PC-9 (cell line): ENCODE results near the gene PLEKHA1. TPM values are rescaled to one million over a fixed set of nuclear protein-coding genes. Genes with fewer than 3 reads are reported as not detected.

Experiments used
- BruUV-seq: library from RNA; stranded (reverse); fragments of 400-500 nt; replicated peaks from 2 replicates; lab custom pipeline; 2021; lab: Mats Ljungman, UMichigan
- CTCF ChIA-PET: fragments of 300-600 bp; sonication (Branson Sonifier 250); formaldehyde crosslinking; loops from one replicate; lab custom pipeline; 2022; ENCODE audit warnings: antibody characterized with exemption; lab: Charles Lee
- POLR2A ChIA-PET: fragments of 300-600 bp; sonication (Branson Sonifier 250); formaldehyde crosslinking; loops from one replicate; lab custom pipeline; 2022; ENCODE audit warnings: antibody characterized with exemption; ENCODE audit not compliant: unreplicated experiment; lab: Charles Lee
- DNase-seq, 2 experiments: peaks; one replicate each; pipeline versions ENCODE4 v3.0.0 to v3.0.0-alpha.2; 2015 to 2022; ENCODE audit warnings: mixed read lengths in 1 of 2
- H2AFZ ChIP-seq: fragments of 200-600 bp; sonication (generic); 2 replicates; pipeline ENCODE4 v1.8.1; 2017; ENCODE audit warnings: antibody characterized with exemption
- H3F3A ChIP-seq: fragments of 200-600 bp; sonication (generic); 2 replicates; pipeline ENCODE4 v1.8.1; 2017; ENCODE audit warnings: antibody characterized with exemption, mild to moderate bottlenecking, low read depth; ENCODE audit not compliant: insufficient read depth
- H3K27ac ChIP-seq: fragments of 200-600 bp; sonication (generic); 2 replicates; pipeline ENCODE4 v1.6.1; 2016; ENCODE audit warnings: mixed run types
- H3K27me3 ChIP-seq: fragments of 200-600 bp; sonication (generic); 2 replicates; pipeline ENCODE4 v1.6.1; 2016; ENCODE audit warnings: low read depth, mixed run types; ENCODE audit not compliant: insufficient read depth
- H3K36me3 ChIP-seq: fragments of 200-600 bp; sonication (generic); 2 replicates; pipeline ENCODE4 v1.6.1; 2016; ENCODE audit warnings: low read depth, mixed run types
- H3K4me1 ChIP-seq: fragments of 200-600 bp; sonication (generic); replicated peaks from 2 replicates; pipeline ENCODE4 v1.6.1; 2016; ENCODE audit warnings: mixed run types; ENCODE audit not compliant: insufficient read depth
- H3K4me2 ChIP-seq: fragments of 200-600 bp; sonication (generic); 2 replicates; pipeline ENCODE4 v1.6.1; 2017; ENCODE audit warnings: mixed run types
- H3K4me3 ChIP-seq: fragments of 200-600 bp; sonication (generic); 2 replicates; pipeline ENCODE4 v1.6.1; 2016; ENCODE audit warnings: mixed run types
- H3K79me2 ChIP-seq: fragments of 200-600 bp; sonication (generic); 2 replicates; pipeline ENCODE4 v1.6.1; 2017; ENCODE audit warnings: low read depth, mixed run types
- H3K9me2 ChIP-seq: fragments of 200-600 bp; sonication (generic); 2 replicates; pipeline ENCODE4 v1.8.1; 2017; ENCODE audit warnings: mild to moderate bottlenecking; ENCODE audit not compliant: insufficient read depth
- H3K9me3 ChIP-seq: fragments of 200-600 bp; sonication (generic); 2 replicates; pipeline ENCODE4 v1.8.1; 2016; ENCODE audit warnings: low read depth; ENCODE audit not compliant: insufficient read depth
- H4K20me1 ChIP-seq: fragments of 200-600 bp; sonication (generic); 2 replicates; pipeline ENCODE4 v1.8.1; 2017; ENCODE audit not compliant: insufficient read depth
- CTCF ChIP-seq: fragments of 200-600 bp; sonication (generic); conservative IDR thresholded peaks from 2 replicates; pipeline ENCODE4 v1.6.1; 2017; ENCODE audit warnings: mixed run types, antibody characterized with exemption, mild to moderate bottlenecking, moderate library complexity
- EZH2 ChIP-seq: fragments of 200-600 bp; sonication (generic); IDR thresholded peaks from 2 replicates; pipeline ENCODE4 v1.8.0; 2017; ENCODE audit warnings: antibody characterized with exemption, low read depth
- intact Hi-C: fragments of 100-400 bp; cut with micrococcal nuclease; formaldehyde crosslinking; loops from one replicate; pipeline ENCODE4 v1.10.0; 2022; ENCODE audit not compliant: unreplicated experiment
- total RNA-seq: library from RNA; stranded (reverse); gene quantifications from 2 replicates; pipeline ENCODE4 v1.2.3, GENCODE V29; 2021

PLEKHA1 gene
- total RNA-seq, 1 experiment from 2014 or later, result 33.8 TPM

GRCh38 chr10:122441961-122442360, 67.5 kb downstream of the PLEKHA1 start:
- Histone ChIP-seq H3K36me3 (no peaks in the 10 kb centered on the region), H3K4me3 (no peak overlapping the region), H3F3A (no peaks in the 10 kb centered on the region), H3K79me2 (no peaks in the 10 kb centered on the region), H3K27ac (no peak overlapping the region), H3K4me2 (peak overlapping the region; percentile 15; the same call in 1 of the 2 replicates), H3K9me2 (no peaks in the 10 kb centered on the region), H2AFZ (no peak overlapping the region), H3K4me1 (no peaks in the 10 kb centered on the region), H3K27me3 (no peaks in the 10 kb centered on the region), H4K20me1 (no peaks in the 10 kb centered on the region), H3K9me3 (no peaks in the 10 kb centered on the region)
- TF ChIP-seq EZH2, result no peak
- peak; percentile 37 to 42 for DNase-seq
- intact Hi-C loops, result no loop called here
- BruUV-seq, result no TSS peak
- POLR2A ChIA-PET, result interaction anchor here (0.6 to 0.7 kb wide), 2 partner anchors 13 to 98 kb away, joined by 3 to 15 read pairs; no protein-coding TSS in a partner anchor
- CTCF ChIA-PET, result interaction anchor here (0.5 to 1.0 kb wide), 2 partner anchors 77 to 124 kb away, joined by 4 to 5 read pairs; no protein-coding TSS in a partner anchor

- no peaks in the 10 kb centered on the region for H3F3A ChIP-seq
- no peaks in the 10 kb centered on the region for H3K9me2 ChIP-seq
- no peaks in the 10 kb centered on the region for H3K9me3 ChIP-seq
- TF ChIP-seq CTCF, result no peak
- TF ChIP-seq EZH2, result no peak
- ChIA-PET POLR2A (no interaction called here), CTCF (no interaction called here)
- no TSS peak for BruUV-seq
- no peak overlapping the region for H2AFZ ChIP-seq
- H3K4me3 ChIP-seq, result no peak overlapping the region
- no peak overlapping the region for H3K4me2 ChIP-seq
- no peak for DNase-seq
- intact Hi-C loops, result no loop called here
- H3K27me3 ChIP-seq, result no peaks in the 10 kb centered on the region
- no peaks in the 10 kb centered on the region for H3K79me2 ChIP-seq
- no peaks in the 10 kb centered on the region for H4K20me1 ChIP-seq
- H3K36me3 ChIP-seq, result no peaks in the 10 kb centered on the region
- H3K27ac ChIP-seq, result no peak overlapping the region
- no peaks in the 10 kb centered on the region for H3K4me1 ChIP-seq
Observed at GRCh38 chr10:122445469-122445868, 71.0 kb downstream of the PLEKHA1 start.

GRCh38 chr10:122445904-122446303, 71.4 kb downstream of the PLEKHA1 start:
- ChIA-PET POLR2A (no interaction called here), CTCF (no interaction called here)
- Histone ChIP-seq H3K9me3 (no peaks in the 10 kb centered on the region), H3K36me3 (no peaks in the 10 kb centered on the region), H3K4me3 (no peak overlapping the region), H2AFZ (no peak overlapping the region), H4K20me1 (no peaks in the 10 kb centered on the region), H3K4me1 (no peaks in the 10 kb centered on the region), H3K9me2 (no peaks in the 10 kb centered on the region), H3K79me2 (no peaks in the 10 kb centered on the region), H3K27ac (no peak overlapping the region), H3F3A (no peaks in the 10 kb centered on the region), H3K27me3 (no peaks in the 10 kb centered on the region), H3K4me2 (no peak overlapping the region)
- no TSS peak for BruUV-seq
- TF ChIP-seq EZH2 (no peak), CTCF (no peak)
- intact Hi-C loops, result no loop called here
- no peak for DNase-seq
